Midbrain (tissue), 1 donor: ENCODE measurements around the gene GPRIN2.
"Not testable (repeated sequence)": the region's sequence is repeated elsewhere in the genome, so short reads cannot be mapped to it uniquely, and the experiment has no call there.

Experiments used
- DNase-seq: peaks from one replicate; lab custom pipeline; 2025; lab: John Stamatoyannopoulos, UW

The GPRIN2 gene

GRCh38 chr10:46567151-46567550 lies 10.7 kb upstream of the GPRIN2 start:
- not testable (repeated sequence) for DNase-seq

DNA sequence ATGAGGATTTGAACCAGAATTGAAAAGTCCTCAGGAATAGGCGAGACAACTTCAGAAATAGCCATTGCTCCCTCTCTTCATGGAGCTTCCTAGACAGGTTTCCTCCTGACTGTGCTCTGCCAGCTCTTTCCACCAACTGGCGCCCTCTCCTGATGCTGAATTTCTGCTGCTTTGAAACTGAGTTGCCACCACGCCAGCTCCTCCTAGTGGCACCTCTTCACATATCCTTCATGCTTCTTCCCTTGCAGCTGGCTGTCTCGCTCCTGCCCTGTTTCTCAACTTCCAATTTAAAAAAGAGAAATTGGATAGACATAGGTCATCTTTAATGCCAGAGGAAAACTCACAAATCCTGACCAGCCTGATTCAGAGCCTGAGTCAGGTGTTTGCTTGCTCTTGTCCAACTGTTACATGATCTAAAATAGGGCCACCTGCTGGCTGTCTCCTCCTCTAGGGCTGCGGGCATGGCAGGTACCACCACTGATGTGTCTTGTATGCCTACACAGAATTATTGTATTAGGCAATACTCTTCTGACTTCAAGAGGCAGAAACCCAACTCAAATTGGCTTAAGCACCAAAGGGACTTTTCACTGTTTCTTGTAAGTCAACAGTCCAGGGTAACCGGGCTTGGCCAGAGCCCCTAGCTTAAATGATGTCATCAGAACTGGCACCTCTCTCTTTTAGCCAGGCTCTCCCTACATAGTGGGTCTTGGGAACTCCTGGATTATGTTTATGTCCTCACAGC lies 9.3 kb upstream of the GPRIN2 start:
- DNase-seq, result peak; percentile 77

- no peak for DNase-seq
Measured at GRCh38 chr10:46560952-46561351, 4.5 kb upstream of the GPRIN2 start.

GRCh38 chr10:46560381-46560780 lies 3.9 kb upstream of the GPRIN2 start:
- no peak for DNase-seq

- no peak for DNase-seq
Measured at GRCh38 chr10:46559231-46559671, 2.8 kb upstream of the GPRIN2 start.

DNA sequence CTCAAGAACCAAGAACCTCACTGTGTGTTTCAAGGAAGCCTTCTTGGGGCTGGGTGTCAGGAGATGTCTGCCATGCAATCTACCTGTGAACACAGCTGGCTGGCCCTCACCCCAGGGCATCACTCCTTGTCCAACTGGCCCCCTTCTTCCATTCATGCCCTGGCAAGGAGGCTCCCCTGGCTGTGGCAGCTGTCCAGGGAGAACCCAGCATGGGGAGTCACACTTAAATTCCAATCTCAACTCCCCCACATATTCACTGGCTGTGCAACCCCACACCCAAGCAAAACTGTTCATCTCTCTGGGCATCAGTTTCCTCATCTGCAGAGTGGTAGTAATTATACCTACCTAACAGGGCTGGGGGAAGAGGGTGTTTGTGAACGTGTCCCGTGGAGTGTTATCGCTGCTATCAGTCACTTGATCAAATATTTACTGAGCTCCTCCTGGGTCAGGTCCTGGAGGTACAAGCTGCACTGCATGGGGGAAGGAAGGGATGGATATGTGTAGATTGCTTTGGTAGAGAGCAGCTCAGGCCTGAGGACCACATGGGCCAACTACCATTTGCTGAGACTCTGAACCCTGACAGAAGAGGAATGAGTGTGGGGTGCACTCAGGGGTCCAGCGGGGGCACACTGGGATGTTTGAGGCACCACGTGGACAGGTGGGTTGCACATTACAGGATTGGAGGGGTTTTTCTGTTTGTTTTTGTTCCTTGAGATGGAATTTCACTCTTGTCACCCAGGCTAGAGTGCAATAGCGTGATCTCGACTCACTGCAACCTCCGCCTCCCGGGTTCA lies 2.1 kb upstream of the GPRIN2 start:
- DNase-seq, result no peak

GRCh38 chr10:46558122-46558391 lies 1.6 kb upstream of the GPRIN2 start:
- DNase-seq, result no peak

GRCh38 chr10:46557319-46558121 lies 1.1 kb upstream of the GPRIN2 start:
- DNase-seq, result no peak

GRCh38 chr10:46555713-46556514 lies 544 bp downstream of the GPRIN2 start:
- no peak for DNase-seq

GRCh38 chr10:46555366-46555712 lies 1.1 kb downstream of the GPRIN2 start:
- no peak for DNase-seq

GRCh38 chr10:46554166-46554781 lies 2.2 kb downstream of the GPRIN2 start:
- DNase-seq, result no peak

DNA sequence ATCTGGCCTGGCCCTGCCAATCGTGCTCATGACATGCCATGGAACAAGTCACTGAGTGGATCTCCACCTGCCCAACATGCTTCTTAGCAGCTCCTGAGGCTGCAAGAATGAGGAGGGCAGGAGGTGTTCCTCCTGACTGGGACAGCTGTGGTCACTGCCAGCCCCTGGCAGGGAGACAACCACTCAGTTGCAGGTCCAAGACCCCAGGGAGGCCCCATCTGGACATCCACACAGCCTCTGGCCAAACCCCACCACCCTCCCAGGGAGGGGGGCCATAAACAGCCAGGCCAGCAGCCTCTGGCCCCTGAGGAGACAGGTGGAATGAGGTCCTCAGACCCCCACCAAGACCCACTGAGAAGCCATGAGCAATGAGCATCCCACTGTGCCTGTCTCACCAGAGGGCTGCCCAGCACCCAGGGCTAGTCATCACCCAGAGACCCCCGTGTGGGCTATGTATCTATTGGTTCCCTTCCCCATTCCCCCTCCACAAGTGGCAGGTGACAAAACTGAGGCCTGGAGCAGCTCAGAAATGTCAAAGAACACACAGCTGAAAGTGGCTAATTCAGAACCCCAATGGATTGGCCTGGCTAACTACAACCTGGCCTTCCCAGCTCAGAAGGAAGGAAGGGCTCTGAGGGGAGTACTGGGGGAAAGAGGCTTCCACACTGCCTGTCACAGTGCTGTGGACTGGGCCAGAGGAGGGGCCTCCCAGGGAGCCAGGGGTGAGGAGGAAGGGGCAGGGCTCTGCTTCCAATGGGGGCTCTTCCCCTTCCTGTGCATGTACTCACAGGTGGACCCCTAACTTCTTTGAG lies 3.0 kb downstream of the GPRIN2 start:
- no peak for DNase-seq

DNA sequence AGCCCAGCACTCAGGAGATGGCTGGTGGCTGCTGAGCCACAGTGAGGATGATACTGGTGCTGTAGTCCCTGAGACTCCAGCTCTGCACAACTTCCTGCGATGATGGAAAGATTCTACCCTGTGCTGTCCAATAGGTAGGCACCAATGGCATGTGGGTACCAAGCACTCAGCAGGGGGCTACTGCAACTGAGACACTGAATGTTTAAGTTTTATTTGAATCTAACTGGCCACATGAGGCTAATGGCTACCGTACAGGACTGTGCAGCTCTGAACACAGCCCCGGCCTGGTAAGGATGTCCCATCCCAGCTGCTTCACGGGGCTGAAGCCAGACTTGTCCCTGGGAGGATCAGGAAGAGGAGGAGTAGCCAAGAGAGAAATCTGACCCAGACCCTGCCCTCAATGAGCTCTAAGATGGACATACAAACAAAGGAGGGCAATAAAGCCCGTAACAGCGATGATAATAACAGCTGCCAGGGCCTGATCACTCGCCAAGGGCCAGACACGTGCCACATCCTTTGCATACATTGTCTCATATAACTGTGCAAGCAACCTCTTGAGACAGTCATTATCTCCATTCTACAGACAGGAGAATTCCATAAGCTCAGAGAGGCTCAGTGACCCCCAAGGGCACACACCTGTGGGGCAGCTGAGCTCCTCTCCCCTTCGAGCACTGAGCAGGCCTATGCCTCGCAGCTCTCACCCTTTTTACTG lies 3.8 kb downstream of the GPRIN2 start:
- no peak for DNase-seq

GRCh38 chr10:46551701-46552525 lies 4.5 kb downstream of the GPRIN2 start:
- no peak for DNase-seq

DNA sequence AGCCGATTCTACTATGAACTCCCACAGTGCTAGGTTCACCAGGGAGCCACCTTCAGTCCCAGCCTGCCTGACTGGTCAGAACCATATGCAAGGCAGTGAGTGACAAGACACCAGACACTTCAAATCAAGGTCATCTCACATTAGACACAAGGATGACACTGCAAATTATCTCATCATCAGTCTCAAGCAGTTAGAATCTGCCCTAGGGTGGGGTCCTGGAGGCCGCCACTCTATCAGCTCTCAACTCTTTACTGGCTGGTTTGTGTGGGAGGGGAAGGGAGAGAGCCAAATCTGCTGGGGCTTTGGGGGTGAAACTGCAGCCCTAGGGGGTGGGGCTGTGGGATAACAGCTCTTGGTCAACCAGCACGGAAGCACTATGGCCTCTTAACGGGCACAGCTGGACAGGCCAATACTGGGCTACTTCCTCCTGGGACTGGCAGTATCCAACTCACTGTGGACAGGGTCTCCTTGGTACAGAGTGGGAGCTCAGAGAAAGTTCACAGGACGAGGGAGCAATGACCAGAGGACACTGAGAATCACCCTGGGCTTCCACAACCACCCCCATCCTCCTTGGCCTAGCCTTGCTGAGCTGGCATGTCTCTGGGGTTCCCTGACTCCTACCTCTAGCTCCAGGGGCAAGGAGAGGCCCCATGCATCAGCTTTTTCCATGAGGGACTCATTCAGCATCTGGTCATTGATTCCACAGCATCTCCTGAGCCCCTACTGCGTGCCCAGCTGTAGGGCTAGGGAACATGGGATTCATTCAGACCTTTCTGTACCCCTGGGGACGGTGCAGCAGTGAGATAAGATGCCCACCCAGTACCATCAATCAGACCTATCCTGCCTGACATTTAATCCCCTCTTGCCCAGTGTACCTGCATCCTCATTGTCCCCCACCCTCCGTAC lies 5.4 kb downstream of the GPRIN2 start:
- no peak for DNase-seq

DNA sequence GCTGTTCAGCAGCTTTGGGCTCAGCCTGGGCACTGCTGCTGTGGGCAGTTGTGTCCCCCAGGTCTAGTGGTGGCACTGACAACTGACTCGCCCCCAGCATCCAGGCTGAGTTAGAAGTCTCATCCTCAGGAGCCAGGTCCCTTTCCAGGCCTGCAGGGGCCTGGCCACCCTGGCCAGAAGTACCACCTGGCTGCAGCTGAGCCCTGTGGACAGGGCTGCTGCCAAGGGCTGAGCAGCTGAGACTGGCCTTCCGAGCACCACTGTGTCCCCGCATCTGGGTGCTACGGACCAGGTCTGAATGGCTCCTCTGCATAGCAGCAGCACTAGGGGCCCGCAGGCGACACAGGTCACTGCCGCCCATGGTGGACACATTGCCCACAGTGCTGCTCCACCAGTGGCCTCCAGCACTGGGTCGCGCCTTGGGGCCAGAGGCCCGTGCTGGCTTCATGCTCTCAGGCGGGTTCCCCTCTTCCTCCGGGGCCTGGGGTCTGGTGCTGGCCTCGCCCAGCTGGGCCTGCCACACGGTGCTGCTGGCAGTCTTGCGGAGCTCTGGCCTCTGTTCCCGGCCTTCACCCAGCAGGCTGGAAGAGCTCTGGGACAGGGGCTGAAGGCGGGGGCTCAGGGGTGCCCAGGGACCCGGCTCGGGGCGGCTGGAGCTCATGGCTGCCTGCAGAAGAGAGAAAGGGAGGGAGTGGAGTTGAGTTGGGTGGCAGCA lies 6.2 kb downstream of the GPRIN2 start:
- no peak for DNase-seq
